Stimulated activated CD4-positive, alpha-beta T cell treated with anti-CD3 and anti-CD28 coated beads, TNF-alpha, amount 100 ng/mL, for 1 hour (primary cell): Measurements from ENCODE around the gene LDB3.

Experiments
- DNase-seq, 3 donors: peaks; one replicate each; pipeline ENCODE4 v3.0.0-alpha.2; 2020; ENCODE audit warnings: low read depth in 3 of 3, low spot score in 1 of 3

The LDB3 gene

DNA sequence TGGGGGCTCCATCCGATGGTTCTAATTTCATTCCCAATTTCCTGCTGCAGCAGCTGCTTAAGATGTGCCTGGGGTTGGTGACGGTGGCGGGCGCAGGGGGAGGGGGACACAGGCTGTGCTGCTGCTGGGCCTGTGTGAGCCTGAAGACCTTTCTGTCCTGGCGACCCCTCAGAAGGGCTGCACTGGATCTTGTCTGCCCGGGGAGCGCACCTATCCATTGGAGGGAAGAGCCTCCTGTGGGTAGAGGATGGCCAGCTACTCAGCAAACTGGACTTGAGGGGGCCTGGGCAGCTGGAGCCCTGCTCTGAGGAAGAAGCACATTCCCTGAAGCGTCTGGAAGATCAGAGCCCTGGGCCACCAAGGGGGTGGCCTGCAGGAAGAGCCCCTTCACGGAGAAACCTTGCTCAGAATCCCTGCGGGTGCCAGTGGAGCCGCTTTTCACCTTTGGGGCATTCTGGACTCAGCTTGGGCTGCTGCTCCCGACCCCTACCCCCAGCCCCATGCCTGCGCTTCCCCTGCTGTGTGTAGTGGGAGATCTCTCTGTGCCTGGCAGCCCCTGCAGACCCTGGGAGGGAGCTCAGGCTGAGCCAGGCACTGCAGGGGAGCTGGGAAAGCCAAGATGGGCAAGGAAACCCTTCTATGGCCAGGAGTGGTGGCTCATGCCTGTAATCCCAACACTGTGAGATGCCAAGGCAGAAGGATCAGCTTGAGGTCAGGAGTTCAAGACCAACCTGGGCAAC, 17.8 kb downstream of the LDB3 start:
- no peak for DNase-seq

DNA sequence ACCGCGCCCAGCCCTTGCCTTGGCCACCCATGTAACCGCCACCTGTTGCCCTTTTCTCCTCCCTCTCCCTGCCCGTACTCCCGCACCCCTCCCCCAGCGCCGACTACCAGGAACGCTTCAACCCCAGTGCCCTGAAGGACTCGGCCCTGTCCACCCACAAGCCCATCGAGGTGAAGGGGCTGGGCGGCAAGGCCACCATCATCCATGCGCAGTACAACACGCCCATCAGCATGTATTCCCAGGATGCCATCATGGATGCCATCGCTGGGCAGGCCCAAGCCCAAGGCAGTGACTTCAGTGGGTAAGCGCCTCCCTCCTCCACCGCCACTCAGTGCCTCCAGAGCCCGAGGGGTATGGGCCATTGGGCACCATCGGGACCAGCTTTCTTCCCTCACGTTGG, 18.7 kb downstream of the LDB3 start:
- no peak for DNase-seq

DNA sequence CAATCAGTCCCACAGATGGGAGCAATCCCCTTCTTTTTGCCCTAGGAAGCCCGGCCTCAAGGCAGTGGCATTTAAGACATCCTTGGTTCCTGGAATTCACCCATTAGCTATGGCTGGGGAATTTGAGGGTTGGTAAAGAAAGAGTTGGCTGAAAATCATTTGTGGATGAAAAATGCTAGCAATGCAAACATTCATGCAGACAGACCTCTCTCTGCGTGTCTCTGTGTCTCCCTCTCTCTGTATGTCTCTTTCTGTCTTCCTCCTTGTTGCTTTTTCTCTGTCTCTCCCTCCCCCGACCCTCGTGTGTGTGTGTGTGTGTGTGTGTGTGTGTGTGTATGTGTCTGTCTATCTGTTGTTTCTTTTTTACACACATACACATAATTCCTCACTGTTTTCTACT, 19.4 kb downstream of the LDB3 start:
- no peak for DNase-seq

DNA sequence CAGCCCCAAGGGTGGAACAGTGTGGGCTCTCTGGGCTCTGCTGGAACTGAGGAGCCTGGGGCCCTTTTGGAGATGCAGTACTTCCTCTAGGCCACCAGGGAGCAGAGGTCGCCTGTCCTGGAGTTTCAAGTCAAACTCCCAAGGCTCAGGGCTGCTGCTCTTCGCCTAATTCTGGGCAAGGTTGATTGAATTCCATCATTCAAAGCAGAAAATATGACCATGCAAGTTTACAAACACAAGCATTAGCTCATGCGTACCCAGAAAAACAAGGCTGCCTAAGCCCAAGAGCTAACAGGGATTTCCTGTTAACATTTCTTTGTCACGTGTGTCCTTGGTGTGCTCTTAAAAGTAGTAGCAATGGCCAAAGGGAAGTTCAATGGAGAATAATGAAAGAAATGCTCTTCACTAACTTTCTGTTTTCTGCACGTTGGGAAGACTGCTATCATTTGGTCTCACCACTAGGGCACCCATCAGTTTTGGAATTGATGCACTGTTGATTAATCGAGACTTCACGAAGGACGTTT, 20.1 kb downstream of the LDB3 start:
- peak in 1 of 3 donors; percentile 30 for DNase-seq

DNA sequence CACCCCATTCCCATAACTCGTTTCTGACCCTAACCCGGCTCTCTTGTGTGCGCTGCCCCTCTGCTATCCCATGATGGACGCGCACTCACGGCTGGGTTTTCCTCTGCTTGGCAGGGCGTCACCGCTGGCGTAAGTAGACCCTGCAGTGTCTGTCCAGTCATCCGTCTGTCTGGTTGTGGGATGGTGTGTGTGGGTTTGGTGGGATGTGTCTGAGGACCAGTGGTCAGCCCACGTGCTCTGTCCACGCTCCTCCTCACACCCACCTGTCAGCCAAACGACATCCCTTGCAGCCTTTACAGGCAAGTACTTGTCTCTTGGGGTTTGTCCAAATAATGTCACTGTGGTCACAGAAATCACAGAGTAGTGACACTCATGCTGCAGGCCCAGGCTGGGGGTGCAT, 20.8 kb downstream of the LDB3 start:
- DNase-seq, result no peak

DNA sequence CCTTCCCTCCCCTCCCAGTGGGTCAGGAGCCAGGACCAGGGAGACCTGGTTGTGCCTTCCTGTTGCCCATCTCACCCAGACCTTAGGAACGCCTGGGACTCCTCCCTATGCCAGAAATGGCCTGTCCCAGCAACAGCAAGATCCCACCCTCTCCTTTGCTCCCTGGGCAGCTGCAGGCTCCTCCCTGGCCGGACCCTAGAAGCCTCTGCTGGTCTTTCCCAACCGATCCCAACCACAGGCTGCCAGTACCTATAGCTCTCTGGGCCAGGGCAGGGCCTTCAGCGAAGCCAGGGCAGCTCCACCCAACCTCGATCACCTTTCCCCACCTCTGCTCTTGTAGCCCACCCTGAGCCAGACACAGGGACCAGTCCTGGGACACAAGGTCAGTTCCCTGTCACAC, 21.9 kb downstream of the LDB3 start:
- no peak for DNase-seq

DNA sequence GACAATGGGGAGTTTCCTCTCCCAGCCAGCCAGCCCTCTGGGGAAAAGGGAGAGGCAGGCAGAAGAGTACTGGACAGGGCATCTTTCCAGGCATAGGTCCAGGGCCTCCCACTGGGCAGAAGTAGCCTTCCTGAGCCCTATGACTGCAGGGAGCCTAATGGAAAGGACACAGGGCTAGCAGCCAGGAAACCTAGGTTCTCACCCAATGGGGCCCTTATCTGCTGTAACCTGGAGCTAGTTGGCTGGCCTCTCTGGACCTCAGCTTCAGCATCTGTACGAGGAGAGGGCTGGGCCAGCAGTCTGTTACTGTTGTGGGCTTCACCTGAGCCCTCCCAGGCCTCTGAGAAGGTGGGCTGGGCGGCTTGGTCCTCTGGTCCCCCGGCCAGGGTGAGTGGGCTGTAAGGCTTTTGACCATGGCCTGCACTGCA, 22.4 kb downstream of the LDB3 start:
- no peak for DNase-seq

DNA sequence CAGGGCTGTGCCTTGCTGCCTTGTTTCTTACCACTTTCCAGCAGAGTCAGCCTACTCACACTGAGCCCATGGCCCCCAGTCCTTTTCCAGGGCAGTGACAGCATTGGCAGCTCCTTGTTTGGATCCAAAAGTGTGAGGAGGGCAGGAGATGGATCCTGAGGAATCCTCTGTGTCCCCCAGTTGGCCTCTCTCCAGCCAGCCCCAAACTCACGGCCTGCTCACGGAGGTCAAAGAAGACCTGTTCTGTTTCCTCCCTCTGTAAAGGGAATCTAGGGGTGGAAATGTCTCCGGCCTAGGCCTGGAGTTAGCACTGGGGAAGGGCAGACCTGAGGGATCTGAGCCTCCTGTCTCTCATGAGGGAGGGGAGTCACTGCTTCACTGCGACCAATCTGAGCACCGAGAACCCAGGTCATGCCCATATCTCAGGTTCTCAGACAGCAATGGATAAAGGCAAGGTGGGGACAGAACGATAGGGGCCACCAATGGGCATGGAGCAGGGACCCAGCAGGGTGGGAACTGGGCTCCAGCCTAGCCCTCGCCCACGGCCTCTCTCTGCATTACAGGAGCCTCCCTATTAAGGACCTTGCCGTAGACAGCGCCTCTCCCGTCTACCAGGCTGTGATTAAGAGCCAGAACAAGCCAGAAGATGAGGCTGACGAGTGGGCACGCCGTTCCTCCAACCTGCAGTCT, 23.2 kb downstream of the LDB3 start:
- no peak for DNase-seq

DNA sequence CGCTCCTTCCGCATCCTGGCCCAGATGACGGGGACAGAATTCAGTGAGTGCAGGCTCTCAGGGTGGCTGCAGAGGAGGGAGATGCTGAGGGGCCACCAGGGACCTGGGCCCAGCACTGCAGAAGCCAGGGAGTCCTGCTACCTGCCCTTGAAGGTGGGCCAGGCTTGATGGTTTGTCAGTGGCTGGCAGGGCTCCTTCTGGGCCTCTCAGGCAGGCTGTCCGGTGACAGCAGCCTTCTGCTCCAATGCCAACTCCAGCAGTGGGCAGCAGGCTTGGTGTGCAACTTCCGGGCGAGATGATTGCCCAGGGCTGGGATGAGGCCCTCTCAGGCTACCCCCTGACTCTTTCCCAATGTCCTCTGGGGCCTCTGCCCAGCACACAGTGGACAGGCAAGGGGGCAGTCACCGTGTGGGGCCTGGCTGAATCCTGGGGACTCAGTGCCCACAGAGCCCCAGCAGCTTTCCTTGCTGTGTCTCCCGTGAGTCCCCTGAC, 23.8 kb downstream of the LDB3 start:
- DNase-seq, result no peak

DNA sequence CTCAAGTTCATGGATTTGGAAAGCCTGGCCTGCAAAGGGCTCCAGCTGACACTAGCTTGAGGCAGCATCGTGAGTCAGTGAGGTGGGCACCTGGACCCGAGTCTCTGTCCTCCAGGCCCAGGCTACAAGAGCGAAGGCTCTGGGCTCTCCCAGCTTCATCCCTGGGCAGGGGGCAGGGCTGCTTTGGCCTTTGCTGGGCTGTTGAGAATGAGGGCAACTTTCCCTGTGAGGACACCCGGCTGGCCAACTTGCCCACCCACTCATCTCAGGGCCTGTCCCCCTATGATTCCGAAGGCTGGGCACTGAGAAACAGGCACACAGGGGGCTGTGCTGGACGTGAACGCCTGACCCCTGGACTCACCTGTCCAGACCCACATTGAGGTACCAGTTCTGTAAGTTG, 24.4 kb downstream of the LDB3 start:
- no peak for DNase-seq

DNA sequence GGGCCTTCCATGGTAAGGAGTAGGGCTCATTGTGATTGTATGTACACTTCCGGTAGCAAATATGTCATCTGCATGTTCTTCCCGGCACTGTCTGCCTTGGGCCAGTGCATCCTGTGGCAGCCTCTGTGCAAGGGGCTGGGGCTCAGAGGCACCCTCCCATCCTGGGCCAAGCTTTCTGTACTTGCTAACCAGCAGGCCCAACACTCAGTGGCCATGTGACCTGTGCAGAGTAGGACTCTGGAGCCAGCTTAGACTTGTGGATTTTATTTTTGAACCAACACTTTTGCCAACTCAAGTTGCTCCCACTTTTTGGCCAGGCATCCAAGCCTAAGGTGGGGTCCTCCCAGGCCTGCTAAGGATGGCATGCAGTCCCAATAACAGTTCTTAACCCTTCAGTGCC, 25.0 kb downstream of the LDB3 start:
- no peak for DNase-seq

DNA sequence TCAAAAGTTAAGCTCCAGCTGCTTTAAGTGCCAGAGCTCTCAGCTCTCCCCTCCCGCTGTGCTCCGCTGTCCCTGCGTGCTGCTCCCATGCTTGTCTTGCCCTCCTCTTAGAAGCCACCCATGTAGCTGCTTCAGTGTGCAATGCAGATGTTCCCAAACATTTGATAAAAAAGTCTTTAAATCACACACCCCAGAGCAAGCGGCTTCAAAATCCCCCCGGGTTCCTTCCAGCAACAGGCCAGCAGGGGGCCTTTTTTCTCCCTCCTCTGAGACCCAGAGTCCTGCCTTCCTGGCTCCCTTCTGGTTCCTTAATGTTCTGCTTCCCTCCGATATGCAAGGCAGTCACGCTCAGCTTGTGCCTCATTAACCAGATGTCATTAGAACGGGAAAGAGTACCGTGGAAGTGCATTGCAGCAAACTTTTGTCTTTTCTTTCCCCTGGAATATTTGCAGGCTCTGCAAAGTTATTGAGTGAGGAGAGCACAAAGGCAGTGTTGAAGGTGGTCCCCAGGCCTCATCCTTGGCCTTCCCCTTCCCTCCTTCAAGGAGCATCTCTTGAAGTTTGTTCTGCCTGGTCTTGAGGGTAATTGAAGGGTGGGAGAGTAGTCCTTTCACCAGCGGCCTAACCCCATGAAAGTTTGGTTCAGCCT, 25.5 kb downstream of the LDB3 start:
- no peak for DNase-seq

DNA sequence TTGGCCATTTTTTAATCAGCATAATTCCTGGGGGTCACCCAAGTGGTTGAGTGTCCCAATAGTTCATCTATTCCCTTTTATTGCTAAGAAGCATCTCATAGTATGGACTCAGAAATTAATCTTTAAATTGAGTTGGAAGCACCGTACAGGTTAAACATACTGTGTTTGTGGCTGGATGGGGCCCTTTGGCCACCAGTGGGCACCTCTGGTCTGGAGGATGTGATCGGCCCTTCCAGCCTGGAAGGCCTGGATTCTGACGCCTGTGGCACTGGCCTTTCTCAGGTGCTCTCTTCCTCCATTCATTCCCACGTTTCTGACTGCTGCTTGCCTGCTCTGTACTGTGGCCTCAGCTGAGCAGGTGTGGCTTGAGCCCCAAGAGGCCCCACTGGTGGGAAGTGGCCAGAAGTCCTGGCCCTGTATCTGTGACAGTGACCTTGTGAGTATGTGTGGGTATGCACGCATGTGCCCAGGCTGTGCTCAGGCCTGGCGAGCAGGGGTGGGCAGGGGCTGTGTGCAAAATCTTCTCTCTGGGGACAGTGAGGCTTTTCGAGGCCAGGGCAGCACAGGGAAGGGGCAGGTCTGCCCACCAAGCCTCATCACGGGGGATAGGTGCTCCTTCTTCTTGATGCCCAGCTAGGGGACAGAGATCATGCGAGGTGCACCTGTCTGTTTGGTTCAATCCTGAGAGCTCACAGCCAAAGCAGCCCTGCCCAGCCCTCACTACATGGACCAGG, 30.1 kb downstream of the LDB3 start:
- DNase-seq, result no peak

DNA sequence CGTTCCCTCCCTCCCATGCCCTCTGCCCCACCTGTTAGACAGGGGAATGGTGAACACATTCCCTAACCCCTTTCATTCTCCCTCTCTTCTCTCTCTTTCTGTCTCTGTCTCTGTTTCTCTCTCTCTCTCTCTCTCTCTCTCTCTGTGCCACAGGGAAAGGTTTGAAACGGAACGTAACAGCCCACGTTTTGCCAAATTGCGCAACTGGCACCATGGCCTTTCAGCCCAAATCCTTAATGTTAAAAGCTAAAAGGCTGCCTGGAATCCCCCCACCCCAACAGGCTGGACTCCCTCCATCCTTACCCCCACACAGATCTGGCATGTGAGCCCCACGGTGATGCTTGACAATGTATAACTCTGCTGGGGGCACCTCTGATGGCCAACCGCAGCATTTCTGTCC, 30.8 kb downstream of the LDB3 start:
- DNase-seq, result no peak

DNA sequence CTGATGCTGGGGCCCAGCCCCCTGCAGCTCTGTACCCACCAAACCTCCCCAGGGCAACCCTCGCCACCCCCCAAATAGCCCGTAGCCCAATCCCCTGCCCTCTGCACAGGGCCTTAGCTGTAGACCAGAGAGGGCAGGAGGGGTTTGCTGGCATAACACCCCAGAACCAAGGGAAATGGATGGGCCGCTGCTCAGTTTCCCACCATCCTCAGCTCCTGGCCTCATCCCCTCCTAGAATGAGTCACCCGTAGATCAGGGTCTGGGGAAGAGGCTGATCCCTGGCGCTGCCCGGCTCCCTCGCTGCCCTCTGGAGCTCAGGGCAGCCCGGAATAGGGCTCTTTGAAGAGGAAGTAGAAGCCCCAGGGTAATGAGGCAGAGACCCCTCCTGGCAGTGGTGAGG, 31.2 kb downstream of the LDB3 start:
- DNase-seq, result no peak

DNA sequence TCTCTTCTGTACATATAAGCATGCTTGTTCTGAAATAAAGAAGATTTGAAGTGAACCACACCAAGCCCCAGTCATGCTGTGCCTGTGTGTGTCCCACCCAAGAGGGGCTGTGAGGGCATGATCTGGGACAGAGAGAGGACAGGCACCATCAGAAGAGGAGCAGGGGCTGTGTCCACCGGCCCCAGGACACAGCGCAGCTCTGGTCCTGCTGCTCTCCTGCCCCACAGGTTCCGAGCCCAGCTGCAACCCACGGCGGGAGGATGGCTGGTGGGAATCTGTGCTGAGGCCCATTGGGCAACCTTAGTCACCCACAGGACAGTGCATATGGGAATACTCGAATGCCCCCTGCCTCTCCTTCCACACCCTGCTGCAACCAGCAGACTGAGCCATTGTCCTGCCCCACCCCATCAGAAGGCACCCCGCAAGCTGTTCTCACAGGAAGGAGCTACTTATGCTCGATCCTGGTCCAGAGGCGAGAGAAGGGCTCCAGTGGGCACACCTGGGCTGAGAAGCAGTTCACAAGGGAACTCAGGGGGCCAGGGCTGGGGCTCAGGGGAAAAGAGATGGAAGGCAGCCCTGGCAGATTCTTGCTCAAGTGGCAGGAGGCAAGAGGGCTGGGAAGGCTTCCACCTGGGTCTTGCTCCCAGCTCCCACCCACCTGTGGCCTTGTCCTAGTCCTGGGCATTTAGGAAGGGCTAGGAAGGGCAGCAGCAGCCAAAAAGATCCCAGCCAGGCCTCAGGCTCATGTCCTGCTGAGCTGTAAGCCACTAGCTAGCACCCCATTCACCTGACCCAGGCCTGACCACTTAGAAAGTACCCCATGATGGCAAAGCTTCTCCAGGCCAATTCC, 31.9 kb downstream of the LDB3 start:
- DNase-seq, result no peak

DNA sequence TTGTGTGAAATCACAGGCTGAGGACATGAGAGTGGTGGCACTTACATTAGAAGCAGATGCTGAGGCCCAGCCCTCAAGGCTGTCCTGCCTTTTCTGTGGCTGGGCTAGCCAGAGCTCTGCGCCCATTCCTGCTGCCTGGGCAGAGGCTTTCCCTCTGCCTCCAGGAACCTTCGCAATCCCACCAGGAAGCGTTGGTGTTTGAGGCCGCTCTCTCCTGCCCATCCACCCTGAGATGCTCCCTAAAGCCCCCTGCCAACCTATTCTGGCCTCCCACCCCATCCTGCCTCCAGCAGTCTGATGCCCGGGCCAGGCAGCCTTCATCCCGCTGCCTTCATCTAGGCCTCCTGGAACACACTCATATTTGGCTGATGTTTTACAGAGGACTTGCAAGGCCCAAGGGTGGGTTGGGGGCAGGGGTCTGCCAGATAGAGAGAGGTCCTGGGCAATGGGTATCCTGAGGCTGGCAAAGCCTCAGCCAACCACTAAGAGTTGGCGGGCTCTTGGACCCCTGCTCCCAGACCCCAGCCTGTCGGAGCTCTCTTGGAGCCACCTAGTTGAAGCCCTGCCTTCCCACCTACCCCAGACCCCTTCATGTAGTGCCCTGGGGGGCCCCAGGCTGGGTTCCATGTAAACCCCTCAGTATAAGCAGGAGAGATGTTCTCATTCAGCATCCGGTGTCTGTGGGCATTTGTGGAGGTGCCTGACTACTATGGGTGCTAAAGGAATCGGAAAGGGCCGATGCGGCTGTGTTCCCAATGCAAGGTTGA, 32.7 kb downstream of the LDB3 start:
- no peak for DNase-seq

DNA sequence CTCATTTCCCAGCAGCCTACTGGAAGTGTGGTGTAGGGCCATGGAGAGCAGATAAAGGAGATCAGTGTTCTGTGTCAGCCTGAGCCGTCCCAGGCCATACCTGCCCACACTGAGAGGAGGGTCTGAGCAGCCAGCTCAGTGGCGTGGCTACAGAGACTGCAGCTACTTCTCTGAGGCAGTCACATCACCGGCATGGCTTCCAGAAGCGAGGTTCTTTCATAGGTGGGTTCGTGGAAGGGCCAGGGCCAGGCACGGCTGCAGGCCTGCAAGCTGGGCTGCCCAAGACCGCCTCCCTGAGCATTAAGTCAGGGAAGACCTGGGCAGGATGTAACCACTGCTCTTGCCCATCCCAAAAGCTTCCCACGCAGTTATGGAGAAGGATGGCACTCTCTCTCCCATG, 34.9 kb downstream of the LDB3 start:
- no peak for DNase-seq

DNA sequence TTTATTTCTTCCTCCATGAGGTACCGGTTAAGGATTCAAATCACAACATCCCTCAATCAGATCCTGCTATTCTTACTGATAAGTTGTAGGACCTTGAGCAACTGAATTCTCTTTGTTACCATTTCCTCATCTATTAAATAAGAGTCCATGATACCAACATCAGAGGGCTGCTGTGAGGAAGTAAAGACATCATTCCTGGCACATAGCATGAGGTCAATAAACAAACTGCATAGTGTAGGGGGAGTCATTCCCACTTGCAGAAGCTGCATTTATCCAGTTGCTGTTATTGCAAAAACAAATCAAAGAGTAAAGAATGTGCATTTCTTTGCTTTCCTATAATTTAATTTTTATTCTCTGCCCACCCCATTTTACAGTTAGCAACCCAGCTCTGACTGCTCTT, 36.8 kb downstream of the LDB3 start:
- DNase-seq, result no peak

DNA sequence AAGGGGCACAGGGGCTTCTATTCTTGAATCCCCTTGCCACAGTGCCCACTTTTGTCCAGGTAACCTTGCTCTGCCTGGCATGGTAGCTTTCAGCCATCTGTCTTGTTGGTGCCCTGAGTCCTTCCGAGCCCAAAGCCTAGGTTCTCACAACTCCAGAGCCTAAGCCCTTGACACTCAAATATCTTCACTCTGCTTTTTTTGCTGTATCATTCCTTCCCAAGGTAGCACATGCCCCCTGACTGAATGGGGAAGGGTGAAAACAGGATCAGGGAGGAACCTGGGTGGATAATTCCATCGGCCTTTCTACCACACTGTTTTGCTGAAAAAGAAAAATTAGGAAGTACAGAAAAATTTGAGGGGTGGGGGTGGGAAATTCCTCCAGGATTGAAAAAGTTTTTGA, 37.6 kb downstream of the LDB3 start:
- no peak for DNase-seq
